HCT116 (cell line): ENCODE results near the gene C4orf54.

Experiments
- CTCF ChIP-seq, 3 experiments: fragments of 200-600 bp in 1 of 3; sonication (generic) in 1 of 3; IDR thresholded peaks in 2 of 3; conservative IDR thresholded peaks in 1 of 3; 2 replicates each; pipeline ENCODE4 v1.5.1; 2012 to 2017; ENCODE audit warnings: low read depth in 2 of 3, low read length in 2 of 3, antibody characterized with exemption in 1 of 3, borderline replicate concordance in 1 of 3, control low read depth in 1 of 3, mild to moderate bottlenecking in 1 of 3, mixed read lengths in 1 of 3, mixed run types in 1 of 3, moderate library complexity in 1 of 3; ENCODE audit not compliant: insufficient read depth in 1 of 3
- EZH2 ChIP-seq: fragments of 200-600 bp; sonication (generic); IDR thresholded peaks from 2 replicates; pipeline ENCODE4 v1.6.1; 2017; ENCODE audit warnings: antibody characterized with exemption, mixed run types
- POLR2A ChIP-seq: IDR thresholded peaks from 2 replicates; pipeline ENCODE4 v1.7.0; 2011; ENCODE audit warnings: borderline replicate concordance; ENCODE audit not compliant: insufficient read depth, insufficient read length; ENCODE audit errors: extremely low read depth
- SP1 ChIP-seq: IDR thresholded peaks from 2 replicates; pipeline ENCODE4 v1.6.1; 2012; ENCODE audit warnings: low read depth

GRCh38 chr4:99633772-99634171, 23.9 kb downstream of the C4orf54 start:
- no peak for TF ChIP-seq CTCF (IDR thresholded peaks at IDR 0.05 in 2 of 3, conservative IDR thresholded peaks at IDR 0.05 in 1 of 3; ENCODE audit: borderline replicate concordance in 1 of 3, insufficient read depth in 1 of 3, low read depth in 2 of 3, low read length in 2 of 3)
- no peak for TF ChIP-seq SP1
- TF ChIP-seq POLR2A = no peak
- TF ChIP-seq EZH2 = no peak
